Fibroblast of skin of abdomen (primary cell): ENCODE results near the gene SUSD3. TPM values are rescaled to one million over a fixed set of nuclear protein-coding genes. Genes with fewer than 3 reads are reported as not detected.
"Not testable (repeated sequence)": the region's sequence is repeated elsewhere in the genome, so short reads cannot be mapped to it uniquely, and the experiment has no call there.

ENCODE experiments used
- DNase-seq: peaks from one replicate; pipeline ENCODE4 v3.0.0-alpha.2; 2013
- polyA plus RNA-seq, 2 experiments: library from polyadenylated mRNA; unstranded; fragments of 120-200 nt; gene quantifications; one replicate each; pipeline ENCODE4 v1.2.1, GENCODE V29; 2013; ENCODE audit not compliant: insufficient read length in 2 of 2

Gene SUSD3
- 0.76 TPM for polyA plus RNA-seq (2013, experiment 1 of 2; ENCODE audit: insufficient read length)
- 1.6 TPM for polyA plus RNA-seq (2013, experiment 2 of 2; ENCODE audit: insufficient read length)

DNA sequence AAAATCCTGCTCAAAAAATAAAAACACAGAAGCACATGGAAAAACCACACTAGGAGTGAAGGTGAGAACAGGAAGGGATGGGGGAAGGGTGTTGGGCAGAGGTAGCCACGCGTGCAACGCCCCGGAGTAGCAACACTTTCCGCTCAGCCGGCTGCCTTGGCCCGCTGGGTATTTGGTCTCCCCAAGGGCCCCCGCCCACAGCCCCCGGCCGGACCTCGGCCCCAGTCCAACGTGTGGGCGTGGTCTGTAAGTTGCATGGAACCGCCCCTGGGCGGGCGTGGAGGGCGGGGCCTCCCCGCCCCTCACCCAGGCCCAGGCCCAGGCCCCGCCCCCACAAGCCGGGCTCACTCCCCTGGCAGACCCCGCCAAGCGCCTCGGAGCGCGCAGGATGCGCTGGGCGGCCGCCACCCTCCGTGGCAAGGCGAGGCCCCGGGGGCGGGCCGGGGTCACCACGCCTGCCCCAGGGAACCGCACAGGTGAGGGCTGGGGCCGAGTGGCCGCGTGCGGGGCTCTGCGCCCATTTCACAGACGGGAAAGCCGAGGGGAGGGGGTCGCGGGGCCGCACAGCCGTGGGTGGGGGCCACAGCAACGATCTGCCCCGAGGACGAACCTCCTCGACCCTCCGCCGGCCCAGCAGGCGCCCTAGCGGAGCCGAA, at the start of gene SUSD3:
Gene SUSD3 (plus strand): TSS at position 347 of the 656 bp plus-strand sequence. CDS start 42 bp downstream, at position 389.
- DNase-seq = peak; percentile 20

GRCh38 chr9:93009337-93010015, 49.0 kb upstream of the SUSD3 start:
- no peak for DNase-seq

- no peak for DNase-seq
Measured at GRCh38 chr9:93010056-93010455, 48.4 kb upstream of the SUSD3 start.

- no peak for DNase-seq
Measured at GRCh38 chr9:93010704-93011103, 47.8 kb upstream of the SUSD3 start.

GRCh38 chr9:93011114-93011513, 47.4 kb upstream of the SUSD3 start:
- DNase-seq = no peak

GRCh38 chr9:93012963-93013855, 45.3 kb upstream of the SUSD3 start:
- no peak for DNase-seq

- no peak for DNase-seq
Measured at GRCh38 chr9:93013856-93014582, 44.5 kb upstream of the SUSD3 start.

- not testable (repeated sequence) for DNase-seq
Measured at GRCh38 chr9:93015190-93015589, 43.3 kb upstream of the SUSD3 start.

GRCh38 chr9:93017621-93018020, 40.9 kb upstream of the SUSD3 start:
- DNase-seq = no peak

- no peak for DNase-seq
Measured at GRCh38 chr9:93020151-93020550, 38.4 kb upstream of the SUSD3 start.

DNA sequence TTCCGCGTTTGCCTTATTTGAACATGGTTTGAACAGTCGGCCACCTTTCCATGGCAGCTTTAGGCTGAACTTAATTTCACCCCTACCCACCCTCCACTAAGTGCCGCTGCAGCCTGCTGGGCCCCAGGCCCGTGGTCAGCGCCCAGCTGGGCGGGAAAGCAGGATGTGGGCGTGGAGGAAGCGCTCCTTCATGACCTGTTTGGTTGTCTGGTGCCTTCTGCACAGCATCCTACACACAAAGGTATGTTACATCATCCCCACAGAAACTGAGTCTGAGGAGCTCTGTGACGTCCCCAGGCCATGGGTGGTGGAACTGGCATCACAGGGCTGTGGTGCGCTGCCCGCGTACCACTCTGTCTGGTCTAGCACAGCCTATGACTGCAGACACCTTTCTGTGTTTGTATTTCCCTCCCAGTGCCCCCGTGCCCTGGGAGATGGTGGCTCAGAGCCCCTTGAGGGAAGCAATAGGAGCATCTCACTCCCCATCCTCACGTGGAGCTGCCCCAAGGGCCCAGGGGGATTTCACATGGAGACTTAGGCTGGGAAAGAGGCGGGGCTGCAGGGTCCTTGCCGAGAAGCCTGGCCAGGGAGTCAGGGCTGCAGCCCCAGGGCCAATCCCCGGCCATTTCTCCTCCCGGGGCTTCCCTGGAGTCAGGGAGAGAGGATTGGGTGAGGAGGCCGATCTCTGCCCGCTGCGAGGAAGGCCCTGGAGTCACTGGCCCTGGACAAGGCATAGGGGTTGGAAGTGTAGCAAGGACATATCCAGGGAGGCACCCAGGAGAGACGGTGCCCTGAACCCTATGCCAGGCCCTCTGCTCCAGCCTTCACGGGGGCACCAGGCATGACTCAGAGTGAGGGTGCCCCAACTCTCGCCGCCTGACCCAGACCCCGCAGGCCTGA, 37.5 kb upstream of the SUSD3 start:
- DNase-seq = no peak

GRCh38 chr9:93022066-93022465, 36.4 kb upstream of the SUSD3 start:
- DNase-seq = no peak

DNA sequence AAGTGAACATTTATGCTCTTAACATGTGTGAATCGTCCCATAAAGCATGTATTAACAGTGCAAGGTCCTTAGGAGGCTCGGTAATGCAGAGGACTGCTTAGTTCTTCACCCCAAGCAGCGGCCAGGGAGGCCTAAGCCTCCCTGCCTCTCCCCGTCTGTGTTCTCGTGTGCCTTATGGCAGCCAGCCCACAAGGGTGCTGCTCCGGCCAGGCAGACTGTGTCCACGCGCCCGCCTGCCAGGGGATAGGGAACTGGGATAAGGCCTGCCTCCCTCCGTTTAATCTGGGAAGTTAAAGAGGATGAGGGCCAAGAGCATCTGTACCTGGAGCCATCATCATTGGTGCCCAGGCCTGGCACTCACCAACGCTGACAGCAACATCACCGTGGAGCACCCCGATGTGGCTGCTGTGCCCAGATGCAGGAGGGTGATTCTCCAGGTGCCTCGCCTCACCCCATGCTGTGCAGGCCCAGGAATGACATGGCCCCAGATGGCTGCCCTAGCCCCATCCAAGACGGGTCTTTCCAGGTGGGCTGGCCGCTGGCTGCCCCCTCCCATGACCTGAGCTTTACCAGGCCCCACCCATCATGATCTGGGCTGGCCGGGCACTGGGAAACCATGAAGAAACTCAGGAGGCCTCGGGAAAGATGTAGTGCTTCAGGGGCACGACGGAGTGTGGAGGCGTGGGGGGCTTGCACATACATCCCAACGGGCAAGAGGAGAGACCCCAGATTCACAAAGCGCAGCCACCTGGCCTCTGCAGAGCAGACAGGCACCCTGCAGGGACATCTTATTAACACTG, 35.6 kb upstream of the SUSD3 start:
- no peak for DNase-seq

- DNase-seq = no peak
Measured at GRCh38 chr9:93023521-93023815, 35.0 kb upstream of the SUSD3 start.

GRCh38 chr9:93024646-93024910, 33.9 kb upstream of the SUSD3 start:
- DNase-seq = no peak

- no peak for DNase-seq
Measured at GRCh38 chr9:93024986-93025630, 33.4 kb upstream of the SUSD3 start.

DNA sequence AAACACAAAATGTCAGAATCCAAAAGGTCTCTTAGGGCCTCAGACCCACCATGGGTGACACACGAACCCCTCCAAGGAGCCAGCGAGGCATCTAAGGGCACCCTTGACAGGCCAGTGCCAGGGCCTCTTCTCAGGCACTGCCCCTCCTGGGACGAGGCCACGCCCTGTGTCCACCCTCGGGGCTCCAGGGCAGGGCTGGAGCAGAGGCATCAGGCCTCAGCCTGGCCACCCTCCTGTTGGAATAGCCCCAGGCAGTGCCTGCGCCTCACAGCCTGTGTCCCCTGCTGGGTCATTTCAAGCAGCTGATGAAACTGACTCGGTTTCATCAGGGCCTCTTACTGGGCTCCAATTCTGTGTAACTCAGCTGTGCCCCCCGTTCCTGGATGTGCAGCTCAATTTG, 32.8 kb upstream of the SUSD3 start:
- DNase-seq = no peak

GRCh38 chr9:93026640-93027039, 31.9 kb upstream of the SUSD3 start:
- DNase-seq = no peak

- DNase-seq = no peak
Measured at GRCh38 chr9:93027750-93028149, 30.8 kb upstream of the SUSD3 start.

DNA sequence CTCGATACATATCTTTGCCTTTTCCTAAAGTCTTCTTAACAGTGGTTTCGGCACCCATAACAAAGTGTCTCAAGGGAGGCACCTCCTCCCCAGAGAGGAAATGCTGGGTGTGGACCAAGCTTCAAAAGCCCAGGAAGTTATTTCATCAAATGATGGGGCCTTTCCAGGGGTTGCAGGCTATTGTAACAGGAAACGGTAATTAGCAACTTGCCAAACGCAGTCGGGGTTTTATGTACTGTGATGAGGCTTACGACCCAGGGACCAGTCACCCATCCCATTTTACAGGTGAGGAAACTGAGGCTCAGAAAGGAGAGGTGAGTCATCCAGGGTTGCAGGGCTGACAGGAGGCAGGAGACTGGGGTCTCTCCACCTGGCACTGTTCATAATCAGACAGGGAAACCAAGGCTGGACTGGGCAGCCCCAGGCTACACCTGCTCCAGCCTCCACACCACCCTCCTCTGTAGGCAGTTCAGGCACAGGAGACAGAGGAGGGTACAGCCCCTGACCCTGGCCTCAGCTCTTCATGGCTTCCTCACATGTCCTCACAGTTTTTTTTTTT, 30.0 kb upstream of the SUSD3 start:
- no peak for DNase-seq
